ENCODE data around the gene SLC1A2.

SLC1A2 gene

DNA sequence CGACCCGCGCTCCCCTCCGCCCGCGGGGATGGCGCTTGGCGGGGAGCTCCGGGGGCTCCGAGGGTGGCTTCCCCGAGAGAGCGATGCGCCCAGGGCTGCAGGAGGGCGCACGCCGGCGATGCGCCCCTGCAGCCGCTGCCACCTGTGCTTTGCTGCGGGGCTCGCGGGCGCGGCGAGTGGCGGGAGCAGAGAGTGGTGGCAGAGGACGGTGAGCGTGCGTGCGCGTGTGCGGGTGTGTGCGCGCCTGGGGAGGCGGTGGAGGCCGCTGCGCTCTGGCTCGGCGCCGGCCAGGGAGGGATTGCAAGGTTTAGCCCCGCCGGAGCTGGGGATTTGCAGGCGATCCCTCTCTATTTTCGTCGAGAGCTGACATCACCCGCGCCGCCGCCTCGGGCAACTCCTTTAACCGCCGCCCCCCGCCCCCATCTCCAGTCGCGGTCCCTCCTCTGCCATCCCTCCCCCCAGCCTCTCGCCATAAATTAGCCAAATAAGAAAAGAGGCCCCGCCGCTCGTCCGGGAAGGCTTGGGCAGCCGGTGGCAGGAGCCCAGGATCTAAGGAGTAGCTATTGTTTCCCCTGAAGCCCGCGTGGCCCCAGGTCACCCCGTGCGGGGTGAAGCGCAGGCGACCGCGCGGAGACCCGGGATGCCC is at the start of gene SLC1A2:
SLC1A2 (minus strand) TSS at position 375 of the 646 bp plus-strand sequence. CDS start 592 bp downstream, outside the sequence.
- no peak for DNase-seq (ENCODE audit: low read depth in 2 of 2)

DNA sequence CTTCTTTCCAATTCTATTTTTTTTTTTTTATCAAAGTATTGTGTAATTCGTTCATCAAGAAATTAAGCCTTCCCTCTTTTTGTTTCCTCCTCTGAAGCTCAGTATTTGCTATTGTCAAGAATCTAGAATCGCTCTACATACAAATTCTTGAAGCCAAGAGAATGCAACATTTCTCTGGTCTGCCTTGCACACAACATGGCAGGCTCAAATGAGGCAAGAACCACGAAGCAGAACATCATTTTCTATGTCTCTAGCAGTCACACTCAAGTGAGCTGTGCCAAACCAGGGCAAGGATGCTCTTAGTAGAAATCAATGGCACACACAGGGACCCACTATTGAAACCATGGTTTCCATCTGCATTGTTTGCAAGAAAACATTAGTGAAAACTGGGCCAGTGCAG is 46.7 kb upstream of the SLC1A2 start:
- no peak for DNase-seq (ENCODE audit: low read depth in 2 of 2)

GRCh38 chr11:35464308-35464707 is 45.0 kb upstream of the SLC1A2 start:
- no peak for DNase-seq (ENCODE audit: low read depth in 2 of 2)

- DNase-seq (ENCODE audit: low read depth in 2 of 2): no peak
Observed at GRCh38 chr11:35463331-35463751, 44.0 kb upstream of the SLC1A2 start.

GRCh38 chr11:35461917-35462538 is 42.7 kb upstream of the SLC1A2 start:
- DNase-seq (ENCODE audit: low read depth in 2 of 2): no peak

GRCh38 chr11:35459489-35459888 is 40.1 kb upstream of the SLC1A2 start:
- no peak for DNase-seq (ENCODE audit: low read depth in 2 of 2)

GRCh38 chr11:35458846-35459245 is 39.5 kb upstream of the SLC1A2 start:
- no peak for DNase-seq (ENCODE audit: low read depth in 2 of 2)

- DNase-seq (ENCODE audit: low read depth in 2 of 2): no peak
Observed at GRCh38 chr11:35454362-35454761, 35.0 kb upstream of the SLC1A2 start.

GRCh38 chr11:35436581-35437250 is 17.4 kb upstream of the SLC1A2 start:
- DNase-seq (ENCODE audit: low read depth in 2 of 2): no peak

GRCh38 chr11:35433588-35433987 is 14.2 kb upstream of the SLC1A2 start:
- no peak for DNase-seq (ENCODE audit: low read depth in 2 of 2)

- DNase-seq (ENCODE audit: low read depth in 2 of 2): no peak
Observed at GRCh38 chr11:35432464-35432863, 13.1 kb upstream of the SLC1A2 start.

DNA sequence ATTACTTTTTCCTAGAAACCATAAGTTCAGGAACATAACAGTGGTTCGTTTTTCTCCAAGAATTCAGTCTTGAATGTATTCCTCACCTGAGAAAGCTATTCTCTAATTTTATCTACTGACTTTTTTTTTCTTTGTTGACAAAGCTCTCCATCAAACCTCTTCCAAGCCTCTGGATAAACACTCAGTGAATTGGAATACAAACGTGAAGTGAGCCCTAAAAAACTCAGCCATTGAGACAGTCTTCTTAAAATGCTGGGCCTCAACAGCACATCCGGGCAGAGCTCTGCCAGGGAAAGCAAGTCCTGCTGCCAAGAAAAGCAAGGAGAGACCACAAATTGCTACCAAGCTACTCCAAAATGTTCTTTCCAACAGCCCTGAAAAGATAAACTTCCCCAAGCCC is 7.7 kb upstream of the SLC1A2 start:
- no peak for DNase-seq (ENCODE audit: low read depth in 2 of 2)

GRCh38 chr11:35426351-35426750 is 7.0 kb upstream of the SLC1A2 start:
- DNase-seq (ENCODE audit: low read depth in 2 of 2): no peak

DNA sequence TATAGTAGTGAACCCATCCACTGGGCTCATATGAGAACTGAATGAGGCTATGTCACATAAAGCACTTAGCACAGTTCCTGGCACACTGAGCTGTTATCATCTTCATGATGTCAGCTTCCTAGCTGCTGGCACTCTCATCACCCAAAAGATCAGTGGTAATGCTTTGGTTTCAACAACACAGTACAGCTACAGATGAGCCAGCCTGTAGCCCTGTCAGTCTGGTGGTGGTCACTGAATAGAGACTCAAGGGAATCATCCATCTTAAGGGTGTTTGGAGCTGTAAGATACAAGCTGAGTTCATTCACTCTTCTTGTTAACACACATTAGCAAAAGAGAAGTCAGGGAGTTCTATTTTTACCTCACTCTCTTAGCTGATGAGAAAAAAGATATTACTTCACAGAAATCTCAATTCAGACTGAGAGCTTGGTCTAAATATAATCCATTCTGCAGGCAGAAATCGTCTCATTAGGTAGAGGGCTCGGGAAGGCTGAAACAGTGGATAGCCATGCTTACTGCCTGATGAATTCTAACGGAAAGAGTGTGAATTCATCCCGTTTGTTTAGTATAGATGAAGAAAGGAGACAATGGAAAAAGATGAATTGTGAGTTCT is 6.3 kb upstream of the SLC1A2 start:
- no peak for DNase-seq (ENCODE audit: low read depth in 2 of 2)

- no peak for DNase-seq (ENCODE audit: low read depth in 2 of 2)
Observed at GRCh38 chr11:35424157-35424940, 5.0 kb upstream of the SLC1A2 start.

GRCh38 chr11:35420371-35420770 is 1.0 kb upstream of the SLC1A2 start:
- DNase-seq (ENCODE audit: low read depth in 2 of 2): no peak

DNA sequence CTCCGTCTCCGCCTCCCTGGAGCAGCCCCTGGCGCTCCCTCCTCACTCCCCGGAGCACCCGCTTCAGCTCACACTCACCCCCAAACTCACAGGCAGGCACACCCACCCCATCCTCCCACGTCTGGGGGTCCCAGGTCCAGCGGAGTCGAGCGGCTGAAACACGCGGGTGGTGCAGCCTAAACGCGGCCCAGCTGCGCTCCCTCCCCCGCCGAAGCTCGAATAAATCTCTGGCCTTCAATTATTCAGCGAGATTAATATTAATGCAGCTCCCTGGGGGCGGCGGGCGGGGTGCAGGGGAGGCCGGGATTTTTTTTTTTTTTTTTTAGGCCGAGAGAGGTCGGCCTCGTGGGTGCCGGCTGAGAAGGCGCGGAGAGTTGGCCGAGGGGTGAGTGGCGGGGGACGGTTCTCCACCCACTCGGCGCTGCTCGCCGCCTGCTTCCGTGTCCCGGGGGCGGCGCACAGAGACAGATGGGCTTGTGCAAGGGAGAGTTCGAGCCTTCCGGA is 524 bp upstream of the SLC1A2 start:
- no peak for DNase-seq (ENCODE audit: low read depth in 2 of 2)

- DNase-seq (ENCODE audit: low read depth in 2 of 2): no peak
Observed at GRCh38 chr11:35418282-35419183, 825 bp downstream of the SLC1A2 start.

GRCh38 chr11:35415487-35415886 is 3.9 kb downstream of the SLC1A2 start:
- no peak for DNase-seq (ENCODE audit: low read depth in 2 of 2)

DNA sequence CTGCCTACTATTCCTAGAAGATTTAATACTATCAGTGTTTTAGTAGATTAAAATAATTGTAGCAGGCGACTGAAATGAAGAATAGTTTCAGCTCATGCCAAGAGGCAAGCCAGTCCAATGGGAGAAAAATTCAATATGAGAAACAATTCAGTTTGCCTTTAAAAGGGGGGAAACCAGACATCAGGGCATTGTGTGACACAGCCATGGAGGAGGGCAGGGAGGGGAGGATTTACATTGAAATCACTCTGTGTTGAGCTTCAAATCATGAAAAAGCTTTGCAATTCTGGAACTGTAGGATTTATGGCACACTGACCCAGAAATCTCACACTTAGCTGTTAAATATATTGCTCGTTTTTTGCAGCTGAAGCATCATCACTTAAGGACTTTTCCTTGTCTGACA is 4.6 kb downstream of the SLC1A2 start:
- DNase-seq (ENCODE audit: low read depth in 2 of 2): no peak

DNA sequence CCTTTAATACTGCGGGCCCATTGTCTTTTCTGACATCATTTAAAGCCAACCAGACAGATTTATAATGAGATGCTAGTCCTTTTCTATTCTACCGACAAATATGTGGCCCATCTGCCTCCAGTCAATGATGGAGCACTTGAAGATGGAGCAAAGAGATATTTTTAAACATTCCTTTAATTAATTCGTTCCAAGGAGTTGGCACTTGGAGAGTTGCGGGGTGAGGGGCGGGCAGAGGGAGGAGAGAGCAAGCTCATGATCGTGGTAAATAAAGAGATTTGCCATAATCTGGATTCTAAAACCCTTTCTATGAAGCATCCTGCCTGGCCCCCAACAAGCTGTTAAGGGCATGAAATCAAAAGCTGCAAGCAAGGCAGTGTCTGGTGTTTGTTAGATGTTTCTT is 5.0 kb downstream of the SLC1A2 start:
- DNase-seq (ENCODE audit: low read depth in 2 of 2): no peak
